Cortex of kidney (tissue), 1 donor: ENCODE measurements around the gene GLB1L.
A peak's percentile ranks its signal among the peaks of the same experiment; 100 is the strongest.
"Not testable (repeated sequence)": the region's sequence is repeated elsewhere in the genome, so short reads cannot be mapped to it uniquely, and the experiment has no call there.

Experiments
- DNase-seq: peaks from one replicate; lab custom pipeline; 2025; lab: John Stamatoyannopoulos, UW

The GLB1L gene

GRCh38 chr2:219207134-219207883, 37.9 kb downstream of the GLB1L start:
- DNase-seq: no peak

GRCh38 chr2:219206328-219207133, 38.7 kb downstream of the GLB1L start, which contains the start of gene ZFAND2B:
TSS of gene ZFAND2B (plus strand) at chr2:219206782. CDS start at chr2:219206988, 206 bp downstream.
- DNase-seq: peak; percentile 74

GRCh38 chr2:219205981-219206327, 39.3 kb downstream of the GLB1L start:
- DNase-seq: no peak

GRCh38 chr2:219205165-219205538, 40.1 kb downstream of the GLB1L start:
- no peak for DNase-seq

- no peak for DNase-seq
Measured at GRCh38 chr2:219204425-219205164, 40.6 kb downstream of the GLB1L start.

GRCh38 chr2:219201331-219201730, 43.9 kb downstream of the GLB1L start:
- DNase-seq: not testable (repeated sequence)

- not testable (repeated sequence) for DNase-seq
Measured at GRCh38 chr2:219200502-219201326, 44.5 kb downstream of the GLB1L start.

- no peak for DNase-seq
Measured at GRCh38 chr2:219199470-219200211, 45.6 kb downstream of the GLB1L start.

- DNase-seq: no peak
Measured at GRCh38 chr2:219198974-219199373, 46.3 kb downstream of the GLB1L start.

- DNase-seq: no peak
Measured at GRCh38 chr2:219197388-219197787, 47.9 kb downstream of the GLB1L start.

GRCh38 chr2:219186754-219187456, 58.3 kb downstream of the GLB1L start:
- DNase-seq: no peak
